ENCODE measurements around the gene SMPD4.
"Not testable (repeated sequence)": the region's sequence is repeated elsewhere in the genome, so short reads cannot be mapped to it uniquely, and the experiment has no call there.

Gene SMPD4

GRCh38 chr2:130139331-130140280, 41.8 kb downstream of the SMPD4 start:
- not testable (repeated sequence) for DNase-seq (ENCODE audit: low read depth)

DNA sequence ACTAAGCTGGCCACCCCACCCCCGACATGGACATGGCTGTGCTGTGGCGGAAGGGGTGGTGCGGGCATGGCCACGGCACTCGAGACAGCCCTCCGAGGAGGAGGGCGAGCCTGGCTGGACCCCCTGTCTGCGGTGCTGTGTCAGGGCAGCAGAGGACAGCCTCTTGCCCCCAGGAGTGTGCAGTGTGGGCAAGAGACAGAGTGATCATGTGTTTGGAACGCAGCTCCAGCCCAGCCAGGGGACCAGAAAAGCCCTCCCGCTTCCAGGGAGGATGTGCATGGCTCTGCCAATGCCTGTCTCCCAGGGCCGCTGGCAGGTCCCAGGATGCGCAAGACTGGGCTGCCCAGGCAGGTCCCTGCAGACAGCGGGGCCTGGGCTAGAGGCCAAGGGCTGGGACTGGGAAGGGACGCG, 42.6 kb downstream of the SMPD4 start:
- not testable (repeated sequence) for DNase-seq (ENCODE audit: low read depth)

GRCh38 chr2:130138326-130138725, 43.1 kb downstream of the SMPD4 start:
- DNase-seq (ENCODE audit: low read depth), result not testable (repeated sequence)

GRCh38 chr2:130137118-130137517, 44.3 kb downstream of the SMPD4 start:
- DNase-seq (ENCODE audit: low read depth), result not testable (repeated sequence)

GRCh38 chr2:130136546-130136945, 44.9 kb downstream of the SMPD4 start:
- DNase-seq (ENCODE audit: low read depth), result not testable (repeated sequence)

- DNase-seq (ENCODE audit: low read depth), result no peak
These were observed 45.5 kb downstream of the SMPD4 start for GRCh38 chr2:130135692-130136541.

- not testable (repeated sequence) for DNase-seq (ENCODE audit: low read depth)
These were observed 52.1 kb downstream of the SMPD4 start, which contains the start of gene POTEF for GRCh38 chr2:130129120-130129829. POTEF (minus strand) TSS chr2:130129222; CDS start chr2:130120515, 8,707 bp downstream.

GRCh38 chr2:130128464-130128863, 52.9 kb downstream of the SMPD4 start:
- not testable (repeated sequence) for DNase-seq (ENCODE audit: low read depth)

- DNase-seq (ENCODE audit: low read depth), result not testable (repeated sequence)
These were observed 53.7 kb downstream of the SMPD4 start for GRCh38 chr2:130127726-130128125.

DNA sequence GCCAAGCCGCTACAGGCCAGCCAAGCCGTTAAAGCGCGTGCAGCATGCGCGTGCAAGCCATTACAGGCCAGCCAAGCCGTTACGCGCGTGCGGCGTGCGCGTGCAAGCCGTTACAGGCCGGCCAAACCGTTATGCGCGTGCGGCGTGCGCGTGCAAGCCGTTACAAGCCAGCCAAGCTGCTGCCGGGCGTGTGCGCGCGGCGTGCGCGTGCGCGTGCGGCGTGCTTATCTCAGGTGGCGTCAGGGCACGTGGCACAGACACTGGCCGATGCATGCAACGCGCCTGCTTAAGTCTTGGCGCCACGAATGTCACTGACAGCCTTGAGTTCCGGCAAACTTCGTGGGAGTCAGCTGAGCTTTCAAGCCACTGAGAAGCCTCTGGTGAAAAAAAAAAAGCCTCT, 60.5 kb downstream of the SMPD4 start:
- DNase-seq (ENCODE audit: low read depth), result not testable (repeated sequence)

- not testable (repeated sequence) for DNase-seq (ENCODE audit: low read depth)
These were observed 78.6 kb downstream of the SMPD4 start for GRCh38 chr2:130102597-130103363.

All from stromal cell of bone marrow (primary cell).